Lower leg skin (tissue), 4 donors: ENCODE data around the gene RNF157. TPM values are rescaled to one million over a fixed set of nuclear protein-coding genes. Genes with fewer than 3 reads are reported as not detected.

ENCODE experiments used
- DNase-seq, 2 donors: peaks; one replicate each; pipeline ENCODE4 v3.0.0-alpha.2; 2019; ENCODE audit warnings: low spot score in 2 of 2
- H3K4me3 ChIP-seq: fragments of 200-600 bp; sonication (generic); 2 replicates; pipeline ENCODE4 v1.5.1; 2017; ENCODE audit warnings: mild to moderate bottlenecking, low read depth; ENCODE audit not compliant: poor library complexity, severe bottlenecking
- CTCF ChIP-seq, 3 donors: fragments of 450-650 bp; IDR thresholded peaks; one replicate each; pipeline ENCODE4 v1.5.1; 2016; ENCODE audit warnings: antibody characterized with exemption in 3 of 3, mild to moderate bottlenecking in 3 of 3, moderate library complexity in 2 of 3
- POLR2A ChIP-seq, 2 donors: fragments of 450-650 bp; IDR thresholded peaks; one replicate each; pipeline ENCODE4 v1.6.1; 2016 to 2017; ENCODE audit warnings: antibody characterized with exemption in 2 of 2, mild to moderate bottlenecking in 1 of 2, moderate library complexity in 1 of 2
- WGBS, 2 donors: methylation state at CpG; one replicate each; pipeline ENCODE4 v1.1.5; 2018; 5-methylcytosine and 5-hydroxymethylcytosine counted together
- intact Hi-C: fragments of 100-400 bp; cut with DNase I; formaldehyde crosslinking; loops from one replicate; pipeline ENCODE4 v1.15.0; 2023; ENCODE audit warnings: low total_unique reads
- total RNA-seq, 4 donors: library from RNA; depleted of rRNA; stranded (reverse); fragments of >200 nt; gene quantifications; one replicate each; pipeline ENCODE4 v1.1.0, GENCODE V29; 2016

The RNF157 gene
- total RNA-seq, 4 donors from 2014 or later: 0.83 to 2.4 (median 1.4) TPM

GRCh38 chr17:76121932-76122430, 118.3 kb downstream of the RNF157 start:
- no peak for DNase-seq
- TF ChIP-seq CTCF (IDR thresholded peaks at IDR 0.05): no peak
- TF ChIP-seq POLR2A (IDR thresholded peaks at IDR 0.05): no peak
- no peak overlapping the region for H3K4me3 ChIP-seq
- intact Hi-C loops: loop anchor here (5.0 kb wide), 1 partner anchor 160 kb away; no protein-coding TSS in a partner anchor
- 25 to 33% methylated on average over 28 to 38 of the region's 42 CpGs for WGBS, 2 donors

- intact Hi-C loops: loop anchor here (5.0 kb wide), 1 partner anchor 162 kb away; no protein-coding TSS in a partner anchor
- 92 to 94% methylated on average over 5 of the region's 5 CpGs for WGBS, 2 donors
- no peak overlapping the region for H3K4me3 ChIP-seq
- TF ChIP-seq CTCF (IDR thresholded peaks at IDR 0.05) (no peak), POLR2A (IDR thresholded peaks at IDR 0.05) (no peak)
- no peak for DNase-seq
These were observed 119.7 kb downstream of the RNF157 start for GRCh38 chr17:76120658-76121008.

- no peak for DNase-seq
- TF ChIP-seq POLR2A (IDR thresholded peaks at IDR 0.05) (no peak), CTCF (IDR thresholded peaks at IDR 0.05) (no peak)
- H3K4me3 ChIP-seq: no peak overlapping the region
- intact Hi-C loops: loop anchor here (5.0 kb wide), 1 partner anchor 163 kb away; no protein-coding TSS in a partner anchor
- 85 to 86% methylated on average over 19 of the region's 19 CpGs for WGBS, 2 donors
These were observed 120.6 kb downstream of the RNF157 start for GRCh38 chr17:76119409-76120371.

GRCh38 chr17:76115138-76115754, 125.0 kb downstream of the RNF157 start:
- no peak for DNase-seq
- intact Hi-C loops: no loop called here
- WGBS, 2 donors: 91 to 95% methylated on average over 7 of the region's 7 CpGs
- no peak overlapping the region for H3K4me3 ChIP-seq
- no peak for TF ChIP-seq POLR2A (IDR thresholded peaks at IDR 0.05)
- no peak for TF ChIP-seq CTCF (IDR thresholded peaks at IDR 0.05)

- H3K4me3 ChIP-seq: no peak overlapping the region
- no peak for DNase-seq
- WGBS, 2 donors: 76 to 83% methylated on average over 2 of the region's 2 CpGs
- intact Hi-C loops: no loop called here
- TF ChIP-seq POLR2A (IDR thresholded peaks at IDR 0.05): no peak
- TF ChIP-seq CTCF (IDR thresholded peaks at IDR 0.05): no peak
These were observed 128.3 kb downstream of the RNF157 start for GRCh38 chr17:76111956-76112355.
